Stimulated activated CD8-positive, alpha-beta memory T cell treated with anti-CD3 and anti-CD28 coated beads, Interleukin-4, amount 100 ng/mL, for 48 hours (primary cell): ENCODE results near the gene FTL.

Source experiments
- DNase-seq: peaks from one replicate; pipeline ENCODE4 v3.0.0-alpha.2; 2020

FTL gene

GRCh38 chr19:48966541-48967345 is 1.6 kb downstream of the FTL start:
- no peak for DNase-seq

GRCh38 chr19:48967346-48968178 is 2.5 kb downstream of the FTL start:
- no peak for DNase-seq

DNA sequence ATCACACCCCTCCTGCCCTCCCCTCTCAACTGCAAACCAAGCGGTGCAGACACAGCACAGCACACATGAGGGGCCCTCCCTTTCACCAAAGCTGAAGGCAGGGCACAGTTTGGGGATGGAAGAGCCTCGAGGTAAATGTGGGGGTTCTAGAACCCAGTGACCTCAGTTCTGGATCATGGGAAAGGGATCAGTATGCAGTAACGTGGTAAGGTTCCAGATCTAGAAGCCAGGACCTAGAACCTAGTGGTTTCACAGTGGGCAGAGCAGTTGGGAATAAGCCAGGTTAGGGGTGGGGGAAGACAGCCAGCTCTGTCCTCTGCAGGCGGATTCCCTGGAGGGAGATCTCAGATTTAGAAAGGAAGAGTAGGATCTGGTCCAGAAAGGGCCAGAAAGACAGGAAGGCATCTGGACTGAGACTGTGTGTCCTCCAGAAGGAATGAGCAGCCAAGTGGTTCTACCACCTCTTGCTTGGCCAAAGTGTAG is 3.1 kb downstream of the FTL start:
- DNase-seq = no peak

- no peak for DNase-seq
Observed at GRCh38 chr19:48968813-48969218, 3.7 kb downstream of the FTL start.

GRCh38 chr19:48969276-48970138 is 4.4 kb downstream of the FTL start:
- DNase-seq = no peak

GRCh38 chr19:48970139-48970766 is 5.1 kb downstream of the FTL start:
- no peak for DNase-seq

- DNase-seq = peak; percentile 95
Observed at GRCh38 chr19:48970923-48971395, 5.8 kb downstream of the FTL start.

- no peak for DNase-seq
Observed at GRCh38 chr19:48975947-48976847, 11.1 kb downstream of the FTL start.

GRCh38 chr19:48977061-48977460 is 12.0 kb downstream of the FTL start:
- DNase-seq = no peak

DNA sequence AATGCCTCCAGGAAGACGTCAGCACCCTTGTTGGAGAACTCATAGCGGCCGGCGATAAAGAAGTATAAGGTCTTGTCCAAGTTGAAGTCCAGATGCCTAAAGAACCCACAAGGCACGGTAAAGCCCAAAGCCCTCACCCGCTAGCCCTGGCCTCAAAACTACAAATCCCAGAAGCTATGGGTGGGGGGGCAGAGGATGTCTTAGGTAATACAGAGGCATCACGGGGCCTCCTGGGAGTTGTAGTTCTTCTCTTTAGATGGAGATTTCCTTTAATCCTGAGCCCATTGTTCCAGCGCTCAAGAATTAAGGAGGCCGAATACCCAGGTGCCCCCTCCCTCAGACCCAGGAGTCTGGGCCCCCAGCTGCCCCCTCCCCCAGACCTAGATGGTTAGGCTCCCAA is 17.2 kb downstream of the FTL start:
- DNase-seq = no peak

GRCh38 chr19:48985711-48986110 is 20.6 kb downstream of the FTL start:
- DNase-seq = no peak

DNA sequence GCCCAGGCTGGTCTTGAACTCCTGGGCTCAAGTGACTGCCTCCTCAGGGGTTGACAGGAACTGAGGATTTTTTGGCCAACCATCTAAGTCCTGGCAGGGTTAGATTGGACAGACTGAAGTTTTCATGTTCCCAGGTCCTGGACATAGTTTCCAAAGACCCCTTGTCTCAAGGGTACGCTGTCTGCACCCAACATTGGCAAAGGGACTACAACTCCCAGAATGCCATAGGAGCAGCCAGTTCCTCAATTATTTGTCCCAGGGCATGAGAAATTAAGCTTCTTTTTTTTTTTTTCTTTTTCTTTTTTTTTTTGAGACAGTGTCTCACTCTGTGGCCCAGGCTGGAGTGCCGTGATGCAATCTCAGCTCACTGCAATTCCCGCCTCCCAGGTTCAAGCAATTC is 21.1 kb downstream of the FTL start:
- DNase-seq = no peak

GRCh38 chr19:48987323-48987722 is 22.2 kb downstream of the FTL start:
- no peak for DNase-seq

GRCh38 chr19:48988286-48988685 is 23.2 kb downstream of the FTL start:
- DNase-seq = no peak

DNA sequence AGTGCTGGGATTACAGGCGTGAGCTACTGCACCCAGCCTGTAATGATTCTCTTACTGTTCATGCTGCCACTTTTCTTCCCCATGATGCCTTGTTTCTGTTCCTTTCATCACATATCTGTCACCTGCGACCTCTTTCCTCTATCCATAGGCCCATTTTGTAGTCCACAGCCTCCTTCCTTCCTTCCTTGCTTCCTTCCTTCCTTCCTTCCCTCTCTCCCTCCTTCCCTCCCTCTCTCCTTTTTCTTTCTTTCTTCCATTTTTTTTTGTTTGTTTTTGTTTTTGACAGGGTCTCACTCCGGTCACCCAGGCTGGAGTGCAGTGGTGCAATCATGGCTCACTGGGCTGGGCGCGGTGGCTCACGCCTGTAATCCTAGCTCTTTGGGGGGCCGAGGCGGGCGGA is 23.8 kb downstream of the FTL start:
- no peak for DNase-seq

DNA sequence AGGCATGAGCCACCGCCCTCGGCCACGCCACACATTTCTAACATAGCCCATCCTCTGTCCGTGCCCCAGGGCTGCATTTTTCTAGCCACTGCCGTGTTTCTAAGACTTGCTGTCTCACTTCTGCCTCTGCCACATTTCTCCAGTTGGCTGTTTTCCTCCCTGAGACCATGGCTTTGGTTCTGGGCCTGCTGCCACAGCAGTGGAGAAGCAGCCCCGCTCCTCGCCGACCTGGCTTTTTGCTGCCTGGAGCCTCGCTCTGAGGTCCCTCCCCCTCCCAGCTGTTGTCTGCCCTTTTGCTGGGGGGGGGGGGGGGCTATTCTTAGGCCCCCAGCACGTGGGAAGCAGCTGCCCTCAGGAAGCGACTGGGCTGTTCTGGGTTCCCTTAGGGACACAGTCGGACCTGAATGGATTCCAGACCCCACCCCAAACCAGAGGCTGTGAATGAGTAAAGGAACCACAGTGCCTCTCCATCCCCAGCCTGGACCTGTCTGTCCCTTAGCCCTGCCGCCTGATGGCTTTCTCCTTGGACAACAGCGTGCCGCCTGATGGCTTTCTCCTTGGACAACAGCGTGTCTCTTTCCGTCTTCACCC is 24.7 kb downstream of the FTL start:
- DNase-seq = no peak

DNA sequence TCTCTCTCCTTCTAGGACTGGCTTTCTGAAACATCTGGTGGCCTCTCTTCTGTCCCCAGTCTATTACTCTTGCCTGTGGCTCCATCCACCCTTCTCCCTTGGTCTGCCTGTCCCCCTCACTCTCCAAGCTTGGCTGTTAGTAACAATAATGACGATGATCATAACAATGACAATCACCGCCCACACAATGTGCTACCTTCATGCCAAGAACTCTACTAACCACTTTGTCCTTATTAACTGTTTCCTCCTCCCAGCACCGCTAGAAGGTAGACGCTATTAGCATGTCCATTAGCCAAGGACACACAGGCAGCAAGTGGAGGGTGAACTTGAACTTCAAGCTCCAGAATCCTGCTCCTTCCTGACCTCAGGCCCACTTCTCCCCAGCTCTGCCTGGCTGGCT is 25.3 kb downstream of the FTL start:
- DNase-seq = no peak

- no peak for DNase-seq
Observed at GRCh38 chr19:48991011-48991609, 26.0 kb downstream of the FTL start.

DNA sequence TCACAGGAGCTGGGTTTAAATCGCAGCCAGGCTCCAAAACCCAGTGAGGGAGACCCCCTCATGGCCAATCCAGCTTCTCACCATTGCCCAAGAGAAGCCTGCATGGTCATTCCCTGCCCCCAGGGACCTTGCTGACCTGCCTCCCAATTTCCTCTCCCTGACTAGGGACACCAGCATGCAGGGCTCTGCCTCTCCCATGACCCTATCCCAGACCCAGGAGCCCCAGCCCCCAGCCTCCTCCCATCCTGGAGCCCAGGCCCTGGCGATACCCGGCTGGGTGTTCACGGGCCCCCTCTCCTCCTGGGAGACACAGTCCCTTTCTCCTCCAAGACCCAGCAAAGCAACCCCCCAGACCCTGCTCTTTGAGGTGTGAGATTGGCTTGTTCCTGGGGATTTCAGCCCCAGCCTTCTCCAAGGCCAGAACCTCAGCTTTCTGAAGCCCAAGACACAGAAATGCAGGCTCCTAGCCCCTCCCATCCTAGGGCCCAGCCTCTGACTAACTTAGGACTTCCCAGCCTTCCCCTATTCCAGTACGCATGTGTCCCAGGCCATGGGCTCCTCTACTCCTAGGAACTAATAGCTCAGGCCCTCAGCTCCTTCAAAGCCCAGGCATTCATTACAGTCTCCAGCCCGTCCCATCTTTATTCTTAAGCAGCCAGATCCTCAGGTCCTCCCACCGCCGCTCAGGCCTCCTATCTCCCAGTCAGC is 26.9 kb downstream of the FTL start:
- DNase-seq = no peak
